HepG2 (cell line): ENCODE measurements around the gene NR2F6. TPM values are rescaled to one million over a fixed set of nuclear protein-coding genes. Genes with fewer than 3 reads are reported as not detected.

Experiments
- CC2D1A ChIP-seq: sonication (generic); formaldehyde crosslinking; IDR thresholded peaks from 2 replicates; pipeline ENCODE4 v1.8.1; 2023; ENCODE audit warnings: mild to moderate bottlenecking, missing genetic modification reagents
- FLYWCH1 ChIP-seq: sonication (generic); formaldehyde crosslinking; IDR thresholded peaks from 2 replicates; pipeline ENCODE4 v1.8.1; 2023; ENCODE audit warnings: mild to moderate bottlenecking, missing genetic modification reagents
- IRX3 ChIP-seq: sonication (generic); formaldehyde crosslinking; IDR thresholded peaks from 2 replicates; pipeline ENCODE4 v1.8.1; 2023; ENCODE audit warnings: mild to moderate bottlenecking, low read depth, missing genetic modification reagents, borderline replicate concordance
- NFRKB ChIP-seq: fragments of 450-650 bp; IDR thresholded peaks from 2 replicates; pipeline ENCODE4 v1.6.1; 2017
- PAF1 ChIP-seq: IDR thresholded peaks from 2 replicates; pipeline ENCODE4 v1.6.1; 2016; ENCODE audit warnings: missing genetic modification reagents, missing compliant biosample characterization
- POLR2G ChIP-seq: fragments of 200-400 bp; formaldehyde crosslinking; IDR thresholded peaks from 2 replicates; pipeline ENCODE4 v1.6.1; 2018; ENCODE audit warnings: mild to moderate bottlenecking, low read depth, low read length, moderate library complexity
- SALL2 ChIP-seq: sonication (generic); formaldehyde crosslinking; IDR thresholded peaks from 2 replicates; pipeline ENCODE4 v1.8.1; 2023; ENCODE audit warnings: mild to moderate bottlenecking, missing genetic modification reagents, inconsistent platforms
- SRSF1 ChIP-seq: fragments of 200-400 bp; formaldehyde crosslinking; optimal IDR thresholded peaks from 2 replicates; pipeline ENCODE3; 2017; ENCODE audit warnings: mild to moderate bottlenecking, low read depth, low read length, moderate library complexity
- ZNF253 ChIP-seq: sonication (generic); formaldehyde crosslinking; IDR thresholded peaks from 2 replicates; pipeline ENCODE4 v1.8.0; 2022; ENCODE audit warnings: mild to moderate bottlenecking, missing genetic modification reagents, borderline replicate concordance
- ZNF263 ChIP-seq: sonication (generic); formaldehyde crosslinking; IDR thresholded peaks from 2 replicates; pipeline ENCODE4 v1.4.0; 2020; ENCODE audit warnings: missing genetic modification reagents
- ZNF75D ChIP-seq: sonication (generic); formaldehyde crosslinking; IDR thresholded peaks from 2 replicates; pipeline ENCODE4 v1.8.1; 2023; ENCODE audit warnings: missing genetic modification reagents, mild to moderate bottlenecking, borderline replicate concordance
- polyA plus RNA-seq, 8 experiments: library from polyadenylated mRNA; depleted of rRNA in 3 of 8; stranded (reverse) in 7 of 8; unstranded in 1 of 8; fragments of >200 nt; fragmentation: Illumina TruSeq in 4 of 8; extraction: Trizol in 4 of 8; gene quantifications; 2 replicates each; pipeline versions ENCODE4 v1.2.1 to v1.2.3, GENCODE V29; 2011 to 2016; ENCODE audit warnings: low read depth in 4 of 8, missing spikeins in 1 of 8, mixed read lengths in 1 of 8; ENCODE audit not compliant: insufficient read depth in 1 of 8
- total RNA-seq, 5 experiments: library from RNA; depleted of rRNA; stranded (reverse); fragments of >200 nt; fragmentation: Illumina TruSeq; extraction: Trizol; gene quantifications; 2 replicates each; pipeline ENCODE4 v1.2.3, GENCODE V29; 2016; ENCODE audit warnings: low read depth in 1 of 5
- TF ChIP-seq, protein P1 (sequence below): sonication (generic); formaldehyde crosslinking; conservative IDR thresholded peaks from 2 replicates; pipeline ENCODE4 v1.4.0; 2020; ENCODE audit warnings: missing genetic modification reagents
- TF ChIP-seq, protein P2 (sequence below), 2 experiments: sonication (generic) in 1 of 2; formaldehyde crosslinking in 1 of 2; IDR thresholded peaks; 2 replicates each; pipeline versions ENCODE4 v1.4.0 to v1.6.1; 2016 to 2020; ENCODE audit warnings: borderline replicate concordance in 1 of 2, low read depth in 1 of 2, mild to moderate bottlenecking in 1 of 2, missing genetic modification reagents in 1 of 2
- TF ChIP-seq, protein P3 (sequence below): sonication (generic); formaldehyde crosslinking; IDR thresholded peaks from 2 replicates; pipeline ENCODE4 v1.5.1; 2020; ENCODE audit warnings: missing genetic modification reagents, mild to moderate bottlenecking, borderline replicate concordance
- TF ChIP-seq, protein P4 (sequence below): sonication (generic); formaldehyde crosslinking; IDR thresholded peaks from 2 replicates; pipeline ENCODE4 v1.4.0; 2020; ENCODE audit warnings: missing genetic modification reagents, borderline replicate concordance
- TF ChIP-seq, protein P5 (sequence below): sonication (generic); formaldehyde crosslinking; IDR thresholded peaks from 2 replicates; pipeline ENCODE4 v1.4.0; 2020; ENCODE audit warnings: missing genetic modification reagents, borderline replicate concordance

NR2F6 gene
- total and polyA plus RNA-seq, 2 of the 13 experiments (the other 11 are each of a cell fraction or from before 2014, with no cell fraction given): 30.9 to 72.4 TPM

GRCh38 chr19:17226002-17226933 is 19.5 kb downstream of the NR2F6 start, which contains the start of gene OCEL1 (continued):
- TF ChIP-seq, protein P1, sequence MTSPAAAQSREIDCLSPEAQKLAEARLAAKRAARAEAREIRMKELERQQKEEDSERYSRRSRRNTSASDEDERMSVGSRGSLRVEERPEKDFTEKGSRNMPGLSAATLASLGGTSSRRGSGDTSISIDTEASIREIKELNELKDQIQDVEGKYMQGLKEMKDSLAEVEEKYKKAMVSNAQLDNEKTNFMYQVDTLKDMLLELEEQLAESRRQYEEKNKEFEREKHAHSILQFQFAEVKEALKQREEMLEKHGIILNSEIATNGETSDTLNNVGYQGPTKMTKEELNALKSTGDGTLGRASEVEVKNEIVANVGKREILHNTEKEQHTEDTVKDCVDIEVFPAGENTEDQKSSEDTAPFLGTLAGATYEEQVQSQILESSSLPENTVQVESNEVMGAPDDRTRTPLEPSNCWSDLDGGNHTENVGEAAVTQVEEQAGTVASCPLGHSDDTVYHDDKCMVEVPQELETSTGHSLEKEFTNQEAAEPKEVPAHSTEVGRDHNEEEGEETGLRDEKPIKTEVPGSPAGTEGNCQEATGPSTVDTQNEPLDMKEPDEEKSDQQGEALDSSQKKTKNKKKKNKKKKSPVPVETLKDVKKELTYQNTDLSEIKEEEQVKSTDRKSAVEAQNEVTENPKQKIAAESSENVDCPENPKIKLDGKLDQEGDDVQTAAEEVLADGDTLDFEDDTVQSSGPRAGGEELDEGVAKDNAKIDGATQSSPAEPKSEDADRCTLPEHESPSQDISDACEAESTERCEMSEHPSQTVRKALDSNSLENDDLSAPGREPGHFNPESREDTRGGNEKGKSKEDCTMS (CRISPR knock-in tag): no peak
- no peak for TF ChIP-seq CC2D1A
- TF ChIP-seq NFRKB: no peak
- no peak for TF ChIP-seq ZNF75D (CRISPR knock-in tag)
- peak; percentile 92 for TF ChIP-seq POLR2G
- no peak for TF ChIP-seq IRX3 (CRISPR knock-in tag)
- TF ChIP-seq, protein P2, sequence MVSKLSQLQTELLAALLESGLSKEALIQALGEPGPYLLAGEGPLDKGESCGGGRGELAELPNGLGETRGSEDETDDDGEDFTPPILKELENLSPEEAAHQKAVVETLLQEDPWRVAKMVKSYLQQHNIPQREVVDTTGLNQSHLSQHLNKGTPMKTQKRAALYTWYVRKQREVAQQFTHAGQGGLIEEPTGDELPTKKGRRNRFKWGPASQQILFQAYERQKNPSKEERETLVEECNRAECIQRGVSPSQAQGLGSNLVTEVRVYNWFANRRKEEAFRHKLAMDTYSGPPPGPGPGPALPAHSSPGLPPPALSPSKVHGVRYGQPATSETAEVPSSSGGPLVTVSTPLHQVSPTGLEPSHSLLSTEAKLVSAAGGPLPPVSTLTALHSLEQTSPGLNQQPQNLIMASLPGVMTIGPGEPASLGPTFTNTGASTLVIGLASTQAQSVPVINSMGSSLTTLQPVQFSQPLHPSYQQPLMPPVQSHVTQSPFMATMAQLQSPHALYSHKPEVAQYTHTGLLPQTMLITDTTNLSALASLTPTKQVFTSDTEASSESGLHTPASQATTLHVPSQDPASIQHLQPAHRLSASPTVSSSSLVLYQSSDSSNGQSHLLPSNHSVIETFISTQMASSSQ (IDR thresholded peaks at IDR 0.05; ENCODE audit: low read depth): no peak
- TF ChIP-seq, protein P2 (CRISPR knock-in tag; IDR thresholded peaks at IDR 0.05; ENCODE audit: borderline replicate concordance): peak; percentile 30; the same call in 1 of the 2 replicates
- TF ChIP-seq, protein P3, sequence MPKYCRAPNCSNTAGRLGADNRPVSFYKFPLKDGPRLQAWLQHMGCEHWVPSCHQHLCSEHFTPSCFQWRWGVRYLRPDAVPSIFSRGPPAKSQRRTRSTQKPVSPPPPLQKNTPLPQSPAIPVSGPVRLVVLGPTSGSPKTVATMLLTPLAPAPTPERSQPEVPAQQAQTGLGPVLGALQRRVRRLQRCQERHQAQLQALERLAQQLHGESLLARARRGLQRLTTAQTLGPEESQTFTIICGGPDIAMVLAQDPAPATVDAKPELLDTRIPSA (CRISPR knock-in tag): 0 out of 2 replicates have a peak, but pooled peaks have one; percentile 86
- TF ChIP-seq ZNF263: peak; percentile 62; the same call in 1 of the 2 replicates
- TF ChIP-seq FLYWCH1 (CRISPR knock-in tag): no peak
- no peak for TF ChIP-seq ZNF253 (CRISPR knock-in tag)
- TF ChIP-seq, protein P4, sequence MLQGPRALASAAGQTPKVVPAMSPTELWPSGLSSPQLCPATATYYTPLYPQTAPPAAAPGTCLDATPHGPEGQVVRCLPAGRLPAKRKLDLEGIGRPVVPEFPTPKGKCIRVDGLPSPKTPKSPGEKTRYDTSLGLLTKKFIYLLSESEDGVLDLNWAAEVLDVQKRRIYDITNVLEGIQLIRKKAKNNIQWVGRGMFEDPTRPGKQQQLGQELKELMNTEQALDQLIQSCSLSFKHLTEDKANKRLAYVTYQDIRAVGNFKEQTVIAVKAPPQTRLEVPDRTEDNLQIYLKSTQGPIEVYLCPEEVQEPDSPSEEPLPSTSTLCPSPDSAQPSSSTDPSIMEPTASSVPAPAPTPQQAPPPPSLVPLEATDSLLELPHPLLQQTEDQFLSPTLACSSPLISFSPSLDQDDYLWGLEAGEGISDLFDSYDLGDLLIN (CRISPR knock-in tag): no peak
- TF ChIP-seq PAF1 (CRISPR knock-in tag): no peak
- TF ChIP-seq SALL2 (CRISPR knock-in tag): no peak; the same call in 1 of the 2 replicates
- TF ChIP-seq, protein P5, sequence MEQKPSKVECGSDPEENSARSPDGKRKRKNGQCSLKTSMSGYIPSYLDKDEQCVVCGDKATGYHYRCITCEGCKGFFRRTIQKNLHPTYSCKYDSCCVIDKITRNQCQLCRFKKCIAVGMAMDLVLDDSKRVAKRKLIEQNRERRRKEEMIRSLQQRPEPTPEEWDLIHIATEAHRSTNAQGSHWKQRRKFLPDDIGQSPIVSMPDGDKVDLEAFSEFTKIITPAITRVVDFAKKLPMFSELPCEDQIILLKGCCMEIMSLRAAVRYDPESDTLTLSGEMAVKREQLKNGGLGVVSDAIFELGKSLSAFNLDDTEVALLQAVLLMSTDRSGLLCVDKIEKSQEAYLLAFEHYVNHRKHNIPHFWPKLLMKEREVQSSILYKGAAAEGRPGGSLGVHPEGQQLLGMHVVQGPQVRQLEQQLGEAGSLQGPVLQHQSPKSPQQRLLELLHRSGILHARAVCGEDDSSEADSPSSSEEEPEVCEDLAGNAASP: peak; percentile 20
- TF ChIP-seq SRSF1: no peak
